Inferior parietal cortex (tissue), 1 donor: ENCODE data around the gene THOC7.

ENCODE experiments used
- DNase-seq: peaks from one replicate; pipeline ENCODE4 v3.0.0-alpha.2; 2016; ENCODE audit errors: extremely low spot score

Gene THOC7

GRCh38 chr3:63845215-63845614 lies 18.4 kb downstream of the THOC7 start:
- DNase-seq, result no peak

- DNase-seq, result no peak
Measured at GRCh38 chr3:63842127-63842526, 21.5 kb downstream of the THOC7 start.

GRCh38 chr3:63841704-63842103 lies 21.9 kb downstream of the THOC7 start:
- DNase-seq, result no peak

DNA sequence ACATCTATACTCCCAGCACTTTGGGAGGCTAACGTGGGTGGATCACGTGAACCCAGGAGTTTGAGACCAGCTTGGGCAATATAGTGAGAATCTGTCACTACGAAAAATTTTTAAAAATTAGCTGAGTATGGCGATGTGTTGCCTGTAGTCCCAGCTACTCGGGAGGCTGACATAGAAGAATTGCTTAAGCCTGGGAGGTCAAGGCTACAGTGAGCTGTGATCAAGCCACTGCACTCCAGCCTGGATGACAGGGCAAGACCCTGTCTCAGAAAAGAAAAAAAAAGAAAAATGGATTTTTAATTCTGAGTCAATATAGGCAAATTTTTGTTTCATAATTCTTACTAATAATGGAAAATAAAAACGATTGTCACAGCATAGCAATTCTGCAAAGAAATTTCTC lies 31.2 kb downstream of the THOC7 start:
- no peak for DNase-seq

- no peak for DNase-seq
Measured at GRCh38 chr3:63830526-63830925, 33.1 kb downstream of the THOC7 start.

- no peak for DNase-seq
Measured at GRCh38 chr3:63824309-63824708, 39.3 kb downstream of the THOC7 start.

GRCh38 chr3:63819151-63819398 lies 44.5 kb downstream of the THOC7 start, which contains the start of gene C3orf49:
Gene C3orf49 (plus strand): TSS chr3:63819299. CDS start chr3:63819472, 173 bp downstream.
- DNase-seq, result no peak

DNA sequence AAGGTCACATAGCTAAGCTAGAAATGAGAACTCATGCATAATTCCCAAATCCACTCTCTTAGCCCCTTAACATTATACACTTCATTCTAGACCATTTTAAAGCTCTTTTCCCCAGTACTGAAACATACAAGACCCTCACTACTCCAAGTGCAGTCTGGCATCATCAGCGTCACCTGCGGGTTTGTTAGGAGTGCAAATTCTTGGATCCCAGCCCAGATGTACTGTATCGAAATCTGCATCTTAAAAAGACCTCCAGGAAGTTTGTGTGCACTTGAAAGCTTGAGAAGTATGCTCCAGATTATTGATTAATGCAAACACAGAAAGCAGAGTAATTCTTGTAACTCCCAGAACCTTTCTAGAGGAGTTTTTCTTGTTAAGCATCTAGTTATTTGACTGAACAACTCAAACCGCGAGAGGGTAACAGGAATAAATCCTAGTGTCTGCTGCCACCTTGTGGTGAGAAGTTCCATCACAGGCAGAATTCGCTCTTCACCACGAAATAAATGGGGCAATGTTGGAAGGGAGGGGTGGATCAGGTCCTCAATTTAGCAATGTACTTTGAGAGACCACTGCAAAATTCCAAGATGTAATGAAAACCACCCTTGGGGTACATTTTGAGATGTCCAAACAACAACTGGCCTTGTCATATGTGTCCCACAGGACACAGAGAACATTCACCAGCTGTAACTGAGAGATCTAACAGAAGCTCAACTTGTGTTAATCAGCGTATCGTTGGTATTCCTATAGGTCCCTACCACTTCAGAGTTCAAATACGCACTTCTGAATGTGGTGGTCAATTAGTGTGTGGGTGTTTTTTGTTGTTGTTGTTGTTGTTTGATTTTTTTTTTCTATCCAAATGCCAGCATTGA lies 45.1 kb downstream of the THOC7 start:
- DNase-seq, result peak; percentile 90

DNA sequence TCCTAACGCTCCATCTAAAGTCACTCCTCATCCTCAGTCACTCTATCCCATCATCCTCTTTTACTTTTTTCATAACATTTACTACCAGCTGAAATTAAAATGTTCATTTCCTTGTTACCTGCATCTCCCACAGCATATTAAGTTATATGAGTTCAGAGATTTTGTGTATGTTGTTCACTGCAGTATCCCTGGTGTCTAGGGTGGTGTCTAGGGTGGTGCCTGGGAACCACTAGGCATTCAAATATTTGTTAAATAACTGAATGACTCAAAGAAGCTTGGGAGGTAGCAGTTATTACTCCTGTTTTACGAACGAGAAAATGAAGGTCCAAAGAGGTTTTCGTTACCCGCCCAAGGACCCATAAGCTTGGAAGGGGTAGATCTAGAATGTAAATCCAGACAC lies 46.4 kb downstream of the THOC7 start:
- no peak for DNase-seq

DNA sequence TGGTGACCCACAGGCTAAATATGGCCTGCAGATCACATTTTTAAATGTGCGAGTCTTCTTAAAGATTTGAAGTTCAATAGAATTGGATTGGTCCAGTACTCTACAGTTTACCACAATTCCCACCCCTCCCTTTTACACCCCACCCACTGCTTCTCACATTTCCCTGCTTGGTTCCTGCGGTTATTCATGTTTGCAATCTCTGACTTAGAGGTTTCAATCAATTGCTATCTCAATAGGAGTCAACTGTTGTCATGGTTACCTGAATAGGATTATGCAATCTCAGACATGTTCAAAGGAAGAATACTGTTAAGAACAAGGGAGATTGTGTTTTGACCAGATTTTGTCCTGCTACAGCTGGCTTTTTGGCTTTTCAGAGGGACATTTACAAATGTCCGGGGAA lies 49.4 kb downstream of the THOC7 start:
- no peak for DNase-seq

DNA sequence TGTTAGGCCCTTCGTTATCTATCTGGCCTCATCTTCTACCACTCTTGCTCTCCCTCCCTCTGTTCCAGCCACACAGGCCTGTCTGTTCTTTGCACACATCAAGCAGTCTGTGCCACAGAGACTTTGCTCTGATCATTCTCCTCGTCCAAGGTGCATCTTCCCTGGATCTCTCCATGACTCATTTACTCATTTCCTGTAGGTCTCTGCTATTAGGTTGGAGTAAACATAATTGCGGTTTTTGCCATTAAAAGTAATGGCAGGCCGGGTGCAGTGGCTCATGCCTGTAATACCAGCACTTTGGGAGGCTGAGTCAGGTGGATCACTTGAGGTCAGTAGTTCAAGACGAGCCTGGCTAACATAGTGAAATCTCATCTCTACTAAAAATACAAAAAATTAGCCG lies 54.0 kb downstream of the THOC7 start:
- no peak for DNase-seq

DNA sequence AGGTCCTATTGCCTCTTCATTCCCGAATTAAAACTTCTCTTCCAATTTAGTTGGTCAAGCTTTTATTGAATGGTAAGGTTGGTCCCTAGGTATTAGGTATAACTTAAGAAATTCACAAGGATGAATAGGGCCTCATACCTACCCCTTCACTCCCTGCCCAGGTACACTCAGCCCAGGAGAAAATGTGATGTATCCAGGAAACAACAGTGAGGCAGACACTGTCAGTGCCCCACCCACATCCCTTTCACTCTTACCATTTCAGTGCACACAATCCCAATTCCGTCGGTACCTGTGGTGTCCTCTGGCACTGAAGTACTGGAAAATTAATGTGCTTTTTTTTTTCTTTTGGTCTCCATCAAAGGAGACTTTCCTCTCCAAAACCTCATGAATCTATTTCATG lies 55.0 kb downstream of the THOC7 start:
- no peak for DNase-seq

GRCh38 chr3:63807961-63808565 lies 55.5 kb downstream of the THOC7 start:
- no peak for DNase-seq

DNA sequence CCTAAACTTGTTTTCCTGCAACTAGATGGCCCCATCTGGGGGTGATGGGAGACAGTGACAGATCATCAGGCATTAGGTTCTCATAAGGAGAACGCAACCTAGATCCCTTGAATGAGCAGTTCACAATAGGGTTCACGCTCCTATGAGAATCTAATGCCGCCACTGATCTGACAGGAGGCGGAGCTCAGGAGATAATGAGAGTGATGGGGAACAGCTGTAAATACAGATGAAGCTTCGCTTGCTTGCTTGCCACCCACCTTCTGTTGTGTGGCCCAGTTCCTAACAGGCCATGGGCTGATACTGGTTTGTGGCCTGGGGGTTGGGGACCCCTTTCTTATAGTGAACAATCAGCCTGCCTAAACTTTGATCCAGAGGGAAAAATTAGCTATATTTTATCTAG lies 59.7 kb downstream of the THOC7 start:
- DNase-seq, result no peak

DNA sequence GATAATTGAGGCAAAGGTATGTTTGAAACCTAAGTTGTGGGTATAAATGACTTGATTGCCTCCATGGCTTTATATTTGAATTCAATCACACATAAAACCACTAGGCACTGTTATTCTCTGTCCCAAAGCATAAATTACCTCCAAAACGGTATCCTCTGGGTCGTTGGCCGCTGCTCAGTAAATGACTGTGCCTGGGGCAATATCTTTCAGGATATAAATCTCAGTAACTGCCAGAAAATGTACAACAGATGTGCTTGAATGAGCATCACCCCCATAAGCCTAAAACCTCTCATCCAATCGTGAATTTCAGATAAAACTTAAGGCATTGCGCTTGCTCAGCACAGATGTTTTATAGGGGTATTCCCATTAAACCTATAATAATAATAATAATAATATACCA lies 63.5 kb downstream of the THOC7 start:
- no peak for DNase-seq

DNA sequence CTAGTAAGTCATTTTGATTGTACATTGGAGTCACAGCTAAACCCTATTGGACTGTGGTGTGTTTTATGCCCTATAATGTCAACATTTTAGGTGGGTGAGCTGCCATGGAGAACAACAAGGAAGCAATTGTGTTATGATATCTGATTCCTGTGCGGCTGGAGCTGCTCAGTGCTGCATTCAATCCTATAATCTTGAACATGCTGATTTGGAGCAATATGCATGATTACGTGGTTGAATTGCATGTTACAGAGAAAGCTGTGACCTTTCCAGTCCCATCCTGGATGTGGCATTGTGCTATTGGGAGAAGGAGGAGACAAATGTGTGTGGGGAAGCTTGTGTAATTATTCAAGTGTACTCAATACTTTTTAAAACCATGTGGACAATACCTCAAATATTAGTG lies 64.7 kb downstream of the THOC7 start:
- DNase-seq, result no peak

GRCh38 chr3:63798544-63798943 lies 65.1 kb downstream of the THOC7 start:
- DNase-seq, result no peak

DNA sequence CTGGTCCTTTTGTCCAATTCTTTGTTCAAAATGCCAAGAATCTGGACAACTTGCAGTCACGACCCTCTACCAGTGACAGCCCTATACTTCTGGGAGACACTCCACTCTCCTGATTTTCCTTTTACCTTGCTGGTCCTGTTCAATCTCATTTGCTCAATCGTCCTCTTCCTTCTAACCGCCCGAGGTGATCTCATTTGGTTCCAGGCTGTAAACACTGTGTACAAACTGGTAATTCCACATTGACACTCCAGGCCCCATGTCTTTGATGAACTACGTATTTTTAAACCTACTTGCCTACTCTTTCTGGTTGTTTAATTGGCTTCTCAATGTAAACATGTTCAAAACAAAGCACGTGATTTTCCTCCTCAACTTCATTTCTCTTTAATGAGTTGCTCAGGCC lies 68.2 kb downstream of the THOC7 start:
- DNase-seq, result no peak

GRCh38 chr3:63791974-63792373 lies 71.6 kb downstream of the THOC7 start:
- DNase-seq, result peak; percentile 40
